Suprapubic skin (tissue), 4 donors: ENCODE data around the gene LRRC45.

ENCODE experiments used
- CTCF ChIP-seq, 2 donors: fragments of 200-600 bp in 1 of 2; fragments of 450-650 bp in 1 of 2; sonication (generic) in 1 of 2; IDR thresholded peaks; one replicate each; pipeline ENCODE4 v1.5.1; 2016 to 2019; ENCODE audit warnings: antibody characterized with exemption in 2 of 2, mild to moderate bottlenecking in 1 of 2, moderate library complexity in 1 of 2
- EP300 ChIP-seq: sonication (generic); formaldehyde crosslinking; IDR thresholded peaks from one replicate; pipeline ENCODE4 v1.6.1; 2017; ENCODE audit warnings: antibody characterized with exemption
- POLR2A ChIP-seq, 2 donors: fragments of 450-650 bp; IDR thresholded peaks; one replicate each; pipeline ENCODE4 v1.6.1; 2017; ENCODE audit warnings: antibody characterized with exemption in 2 of 2, mild to moderate bottlenecking in 2 of 2, moderate library complexity in 2 of 2
- POLR2AphosphoS5 ChIP-seq, 3 donors: sonication (generic); formaldehyde crosslinking; IDR thresholded peaks; one replicate each; pipeline ENCODE4 v1.6.1; 2017; ENCODE audit warnings: antibody characterized with exemption in 3 of 3

GRCh38 chr17:82055023-82055964, 32.2 kb downstream of the LRRC45 start:
- TF ChIP-seq CTCF (IDR thresholded peaks at IDR 0.05) (no peak), POLR2AphosphoS5 (IDR thresholded peaks at IDR 0.05) (no peak), POLR2A (IDR thresholded peaks at IDR 0.05) (no peak), EP300 (no peak)
